Kidney epithelial cell (primary cell): ENCODE results near the gene CNDP2. TPM values are rescaled to one million over a fixed set of nuclear protein-coding genes. Genes with fewer than 3 reads are reported as not detected.

Experiments used
- DNase-seq: peaks from one replicate; pipeline ENCODE4 v3.0.0-alpha.2; 2010; ENCODE audit warnings: low read depth
- H3K27me3 ChIP-seq: 2 replicates; pipeline ENCODE4 v1.6.0; 2011; ENCODE audit warnings: low read length; ENCODE audit not compliant: control insufficient read depth, insufficient read depth
- H3K36me3 ChIP-seq: 2 replicates; pipeline ENCODE4 v1.5.1; 2011; ENCODE audit warnings: low read length; ENCODE audit not compliant: control insufficient read depth, insufficient read depth
- H3K4me3 ChIP-seq: 2 replicates; pipeline ENCODE4 v1.5.1; 2011; ENCODE audit warnings: low read depth, mild to moderate bottlenecking, control low read depth, low read length
- CTCF ChIP-seq: IDR thresholded peaks from 2 replicates; pipeline ENCODE4 v1.5.1; 2011; ENCODE audit warnings: mild to moderate bottlenecking, moderate library complexity, low read length, control low read depth, inconsistent platforms; ENCODE audit not compliant: insufficient read depth, poor library complexity, severe bottlenecking
- total RNA-seq: library from RNA; depleted of rRNA; stranded (reverse); fragments of >200 nt; gene quantifications from 2 replicates; pipeline ENCODE4 v1.2.3, GENCODE V29; 2015

Gene CNDP2
- total RNA-seq, 1 donor from 2014 or later = 225 TPM

- TF ChIP-seq CTCF = no peak
- DNase-seq = no peak
Observed at GRCh38 chr18:74508821-74509225, 12.7 kb downstream of the CNDP2 start.

DNA sequence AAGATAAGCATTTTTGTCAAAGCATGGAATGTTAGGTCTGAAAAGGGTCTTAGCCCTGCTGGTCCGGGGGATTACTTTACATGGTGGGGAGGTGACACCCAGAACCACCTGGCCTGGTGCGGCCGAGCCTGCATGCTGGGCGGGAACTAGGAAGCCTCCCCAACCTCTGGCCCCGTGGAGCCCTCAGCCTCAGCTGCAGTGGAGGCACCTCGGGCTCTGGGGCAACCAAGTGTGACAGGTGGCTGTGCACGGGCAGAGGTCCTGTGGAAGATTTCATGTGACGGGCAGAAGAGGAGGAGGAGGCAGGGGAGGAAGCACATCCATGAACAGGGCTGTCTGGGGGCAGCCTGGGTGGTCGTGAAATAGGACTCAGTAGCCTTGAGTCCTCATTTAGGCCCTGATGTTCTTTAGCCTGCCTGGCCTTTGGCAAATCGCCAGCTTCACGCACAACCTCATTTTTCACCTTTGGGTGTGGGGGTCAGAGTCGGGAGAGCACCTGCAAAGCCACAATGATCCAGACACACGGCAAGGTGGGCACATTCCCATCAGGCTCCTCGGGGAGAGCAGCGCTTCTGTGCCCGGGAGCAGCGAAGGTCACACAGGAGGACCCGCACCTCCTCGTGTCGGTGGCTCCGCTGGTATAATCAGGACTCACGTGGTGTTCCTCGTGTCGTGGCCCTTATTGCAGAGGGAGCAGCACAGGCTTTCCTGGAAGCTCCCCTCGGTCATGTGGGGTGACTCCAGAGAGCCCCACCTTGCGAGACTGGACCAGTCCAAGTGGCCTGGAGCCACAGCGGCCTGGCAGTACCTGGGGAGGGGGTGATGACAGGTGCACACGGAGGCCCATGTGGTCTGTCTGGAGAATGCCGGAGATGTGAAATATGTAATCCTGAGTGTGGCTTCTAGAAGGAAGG is 13.9 kb downstream of the CNDP2 start:
- TF ChIP-seq CTCF = no peak
- DNase-seq = no peak
- H3K36me3 ChIP-seq = peaks cover 4% of the 10 kb centered on the region

More at GRCh38 chr18:74508821-74509225, 12.7 kb downstream of the CNDP2 start:
- Histone ChIP-seq H3K4me3 (no peak overlapping the region), H3K36me3 (peaks cover 4% of the 10 kb centered on the region), H3K27me3 (no peaks in the 10 kb centered on the region)

DNA sequence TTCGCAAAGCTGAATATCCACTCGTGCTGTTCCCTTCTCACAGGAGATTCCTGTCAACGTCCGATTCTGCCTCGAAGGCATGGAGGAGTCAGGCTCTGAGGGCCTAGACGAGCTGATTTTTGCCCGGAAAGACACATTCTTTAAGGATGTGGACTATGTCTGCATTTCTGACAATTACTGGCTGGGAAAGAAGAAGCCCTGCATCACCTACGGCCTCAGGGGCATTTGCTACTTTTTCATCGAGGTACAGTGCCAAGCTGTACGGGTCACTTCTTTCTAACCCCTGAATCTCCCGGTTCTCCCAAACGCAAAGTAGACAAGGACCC is 14.6 kb downstream of the CNDP2 start:
- peaks cover 4% of the 10 kb centered on the region for H3K36me3 ChIP-seq
- no peak for DNase-seq
- no peaks in the 10 kb centered on the region for H3K27me3 ChIP-seq
- H3K4me3 ChIP-seq = no peak overlapping the region
- TF ChIP-seq CTCF = no peak

More for the DNA sequence above, 13.9 kb downstream of the CNDP2 start:
- Histone ChIP-seq H3K4me3 (no peak overlapping the region), H3K27me3 (no peaks in the 10 kb centered on the region)

- Histone ChIP-seq H3K4me3 (no peak overlapping the region), H3K27me3 (no peaks in the 10 kb centered on the region), H3K36me3 (peaks cover 6% of the 10 kb centered on the region)
- no peak for DNase-seq
- TF ChIP-seq CTCF = no peak
Observed at GRCh38 chr18:74511823-74512222, 15.7 kb downstream of the CNDP2 start.

DNA sequence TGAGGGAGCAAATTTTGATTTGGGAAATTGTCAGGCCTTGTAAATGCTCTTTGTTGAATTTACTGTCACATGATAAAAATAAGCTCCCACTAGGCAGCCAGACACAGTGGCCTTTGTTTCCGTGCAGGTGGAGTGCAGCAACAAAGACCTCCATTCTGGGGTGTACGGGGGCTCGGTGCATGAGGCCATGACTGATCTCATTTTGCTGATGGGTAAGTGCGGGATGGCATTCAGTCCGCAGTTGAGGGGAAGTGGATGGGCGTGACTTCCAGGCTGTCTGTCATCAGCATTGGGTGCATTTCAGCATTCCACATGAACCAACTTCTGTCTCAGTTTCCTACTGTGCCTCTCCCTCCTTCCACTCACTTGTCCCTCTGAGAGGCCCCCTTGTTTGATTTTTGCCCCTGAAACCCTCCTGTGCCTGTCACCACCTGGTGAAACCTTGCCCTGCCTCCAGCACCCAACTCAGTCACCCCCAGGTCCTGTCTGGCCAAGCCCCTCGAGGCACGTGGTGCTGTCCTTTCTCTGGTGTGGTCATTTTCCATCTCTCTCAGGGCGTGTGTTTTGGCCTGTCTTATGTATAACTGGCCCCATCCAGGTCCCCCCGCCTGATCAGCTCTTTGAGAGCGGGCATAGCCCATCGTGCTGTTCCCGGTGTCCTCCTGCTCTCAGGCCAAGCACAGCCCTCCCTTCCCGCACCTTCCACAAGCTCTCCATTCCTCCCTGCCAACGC is 16.3 kb downstream of the CNDP2 start:
- H3K27me3 ChIP-seq = no peaks in the 10 kb centered on the region
- TF ChIP-seq CTCF = no peak
- H3K4me3 ChIP-seq = no peak overlapping the region
- no peak for DNase-seq
- peaks cover 8% of the 10 kb centered on the region for H3K36me3 ChIP-seq
